CD4-positive, CD25-positive, alpha-beta regulatory T cell (primary cell): ENCODE data around the gene PRPF40B. TPM values are rescaled to one million over a fixed set of nuclear protein-coding genes. Genes with fewer than 3 reads are reported as not detected.

ENCODE experiments used
- ATAC-seq, 2 donors: fragments of 150-1000 bp; cut with Tn5 transposase; one replicate each; pipeline ENCODE4 v1.10.0; 2021; ENCODE audit warnings: low read depth in 2 of 2, moderate number of reproducible peaks in 2 of 2, moderate library complexity in 1 of 2
- DNase-seq, 3 donors: peaks; one replicate each; pipeline versions ENCODE4 v3.0.0 to v3.0.0-alpha.2; 2012 to 2022; ENCODE audit warnings: mixed read lengths in 1 of 3
- H3K27ac ChIP-seq: one replicate; pipeline ENCODE4 v1.7.0; 2013; ENCODE audit warnings: mild to moderate bottlenecking, low read length; ENCODE audit not compliant: insufficient read depth, poor library complexity, severe bottlenecking
- H3K27me3 ChIP-seq: one replicate; pipeline ENCODE4 v1.7.0; 2013; ENCODE audit warnings: low read length; ENCODE audit not compliant: control insufficient read depth, insufficient read depth
- H3K36me3 ChIP-seq: one replicate; pipeline ENCODE4 v1.7.0; 2013; ENCODE audit warnings: mild to moderate bottlenecking, low read length, moderate library complexity; ENCODE audit not compliant: control insufficient read depth, insufficient read depth
- H3K4me1 ChIP-seq: 2 replicates; pipeline ENCODE4 v1.7.0; 2013; ENCODE audit warnings: mild to moderate bottlenecking, low read length; ENCODE audit not compliant: insufficient read depth, control insufficient read depth, poor library complexity, severe bottlenecking
- H3K4me3 ChIP-seq: one replicate; pipeline ENCODE4 v1.7.0; 2013; ENCODE audit warnings: low read depth, mild to moderate bottlenecking, low read length, moderate library complexity
- H3K9me3 ChIP-seq, 2 experiments: 1 replicate in 1 of 2; 2 replicates in 1 of 2; pipeline ENCODE4 v1.7.0; 2013; ENCODE audit warnings: low read length in 2 of 2, mild to moderate bottlenecking in 1 of 2, moderate library complexity in 1 of 2; ENCODE audit not compliant: control insufficient read depth in 2 of 2
- H3K27ac Mint-ChIP-seq, 3 donors: one replicate each; pipeline ENCODE4 v1.8.0; 2020 to 2022; ENCODE audit warnings: mild to moderate bottlenecking in 3 of 3, mixed read lengths in 3 of 3, moderate library complexity in 2 of 3
- H3K27me3 Mint-ChIP-seq: one replicate; pipeline ENCODE4 v1.8.0; 2022; ENCODE audit warnings: mild to moderate bottlenecking, mixed read lengths
- H3K36me3 Mint-ChIP-seq: one replicate; pipeline ENCODE4 v1.8.0; 2020; ENCODE audit warnings: mixed read lengths
- H3K4me1 Mint-ChIP-seq, 4 donors: one replicate each; pipeline ENCODE4 v1.8.0; 2020 to 2022; ENCODE audit warnings: mixed read lengths in 4 of 4, mild to moderate bottlenecking in 1 of 4
- H3K4me3 Mint-ChIP-seq, 4 donors: one replicate each; pipeline ENCODE4 v1.8.0; 2020 to 2022; ENCODE audit warnings: mild to moderate bottlenecking in 4 of 4, mixed read lengths in 4 of 4, moderate library complexity in 3 of 4
- H3K9me3 Mint-ChIP-seq, 7 donors: one replicate each; pipeline ENCODE4 v1.8.0; 2020 to 2022; ENCODE audit warnings: mixed read lengths in 7 of 7, mild to moderate bottlenecking in 3 of 7, moderate library complexity in 2 of 7
- polyA plus RNA-seq, 4 donors: library from polyadenylated mRNA; unstranded; fragments of 300-500 nt; fragmentation: Illumina TruSeq; gene quantifications; one replicate each; pipeline ENCODE4 v1.2.3, GENCODE V29; 2021
- total RNA-seq: library from RNA; stranded (reverse); gene quantifications from one replicate; pipeline ENCODE4 v1.2.3, GENCODE V29; 2022

Gene PRPF40B
- total and polyA plus RNA-seq, 5 donors from 2014 or later, result 0.78 to 6.3 (median 2.0) TPM

- Histone ChIP-seq H3K4me3 (no peak overlapping the region), H3K27ac (no peak overlapping the region), H3K27me3 (no peaks in the 10 kb centered on the region), H3K9me3 (no peaks in the 10 kb centered on the region), H3K4me1 (no peaks in the 10 kb centered on the region), H3K36me3 (no peaks in the 10 kb centered on the region)
- Mint-ChIP-seq H3K4me3 (no peak overlapping the region), H3K27ac (no peak overlapping the region), H3K9me3 (no peaks in the 10 kb centered on the region), H3K4me1 (peaks cover 15 to 54% (median 38%) of the 10 kb centered on the region in 4 donors), H3K27me3 (no peaks in the 10 kb centered on the region), H3K36me3 (peaks cover 7% of the 10 kb centered on the region)
- ATAC-seq, result no peak
- no peak for DNase-seq
Observed at GRCh38 chr12:49687941-49688340, 64.6 kb downstream of the PRPF40B start.

GRCh38 chr12:49689237-49689636 lies 65.9 kb downstream of the PRPF40B start:
- H3K27me3 Mint-ChIP-seq, result no peaks in the 10 kb centered on the region
- Histone ChIP-seq H3K4me1 (no peaks in the 10 kb centered on the region), H3K9me3 (no peaks in the 10 kb centered on the region), H3K4me3 (no peak overlapping the region), H3K27me3 (no peaks in the 10 kb centered on the region), H3K27ac (no peak overlapping the region), H3K36me3 (no peaks in the 10 kb centered on the region)
- DNase-seq (no peak), ATAC-seq (no peak)
- no peaks in the 10 kb centered on the region for H3K9me3 Mint-ChIP-seq
- peaks cover 3% of the 10 kb centered on the region for H3K36me3 Mint-ChIP-seq
- peak overlapping the region in 1 of 3 donors; percentile 51 for H3K27ac Mint-ChIP-seq
- no peak overlapping the region for H3K4me3 Mint-ChIP-seq
- peaks cover 19 to 44% (median 29%) of the 10 kb centered on the region in 4 donors for H3K4me1 Mint-ChIP-seq

GRCh38 chr12:49689785-49690184 lies 66.4 kb downstream of the PRPF40B start:
- no peak for DNase-seq
- Mint-ChIP-seq H3K4me1 (peaks cover 19 to 39% (median 26%) of the 10 kb centered on the region in 4 donors), H3K9me3 (no peaks in the 10 kb centered on the region), H3K27me3 (no peaks in the 10 kb centered on the region), H3K4me3 (no peak overlapping the region), H3K36me3 (peaks cover 3% of the 10 kb centered on the region), H3K27ac (no peak overlapping the region)
- Histone ChIP-seq H3K27ac (no peak overlapping the region), H3K4me1 (no peaks in the 10 kb centered on the region), H3K27me3 (no peaks in the 10 kb centered on the region), H3K9me3 (no peaks in the 10 kb centered on the region), H3K4me3 (no peak overlapping the region), H3K36me3 (no peaks in the 10 kb centered on the region)
- no peak for ATAC-seq

GRCh38 chr12:49692851-49693250 lies 69.5 kb downstream of the PRPF40B start:
- H3K9me3 ChIP-seq, result no peaks in the 10 kb centered on the region
- H3K27ac ChIP-seq, result no peak overlapping the region
- Mint-ChIP-seq H3K4me3 (peak overlapping the region in 1 of 4 donors; percentile 27), H3K36me3 (peaks cover 3% of the 10 kb centered on the region), H3K4me1 (peaks cover 17 to 47% (median 24%) of the 10 kb centered on the region in 4 donors), H3K27ac (no peak overlapping the region), H3K9me3 (no peaks in the 10 kb centered on the region), H3K27me3 (no peaks in the 10 kb centered on the region)
- H3K36me3 ChIP-seq, result no peaks in the 10 kb centered on the region
- ATAC-seq (no peak), DNase-seq (no peak)
- H3K27me3 ChIP-seq, result no peaks in the 10 kb centered on the region
- no peak overlapping the region for H3K4me3 ChIP-seq
- peaks cover under 1% of the 10 kb centered on the region for H3K4me1 ChIP-seq

- H3K4me3 Mint-ChIP-seq, result peak overlapping the region in 1 of 4 donors; percentile 38
- Histone ChIP-seq H3K4me3 (no peak overlapping the region), H3K4me1 (peaks cover 12% of the 10 kb centered on the region), H3K36me3 (no peaks in the 10 kb centered on the region), H3K27me3 (no peaks in the 10 kb centered on the region), H3K9me3 (no peaks in the 10 kb centered on the region), H3K27ac (no peak overlapping the region)
- DNase-seq (no peak), ATAC-seq (no peak)
- H3K27me3 Mint-ChIP-seq, result no peaks in the 10 kb centered on the region
- H3K27ac Mint-ChIP-seq, result no peak overlapping the region
- no peaks in the 10 kb centered on the region for H3K9me3 Mint-ChIP-seq
- H3K4me1 Mint-ChIP-seq, result peaks cover 21 to 52% (median 32%) of the 10 kb centered on the region in 4 donors
- H3K36me3 Mint-ChIP-seq, result peaks cover 3% of the 10 kb centered on the region
Observed at GRCh38 chr12:49693931-49694444, 70.6 kb downstream of the PRPF40B start.

Other genes with a start within 250 kb of the PRPF40B start
- gene KCNH3, start 84.5 kb upstream of the PRPF40B start, total RNA-seq, result 1.2 TPM
- gene KCNH3, start 84.5 kb upstream of the PRPF40B start, polyA plus RNA-seq, result 1 to 10 TPM; 1.1 to 2.1 (median 1.5) TPM
- 72.8 TPM for gene MCRS1, start 55.4 kb upstream of the PRPF40B start, total RNA-seq
- 10 to 100 TPM; 62.8 to 81.0 (median 67.8) TPM for gene MCRS1, start 55.4 kb upstream of the PRPF40B start, polyA plus RNA-seq
- gene FAM186B, start 17.9 kb upstream of the PRPF40B start, total RNA-seq, result not detected
- under 1 TPM in 1 of 4 donors, not detected in 3; 0.14 TPM for gene FAM186B, start 17.9 kb upstream of the PRPF40B start, polyA plus RNA-seq
- 21.4 TPM for gene FMNL3, start 83.8 kb downstream of the PRPF40B start, total RNA-seq
- 1 to 10 TPM; 3.8 to 9.0 (median 5.0) TPM for gene FMNL3, start 83.8 kb downstream of the PRPF40B start, polyA plus RNA-seq
- gene TMBIM6, start 118.0 kb downstream of the PRPF40B start, total RNA-seq, result 376 TPM
- gene TMBIM6, start 118.0 kb downstream of the PRPF40B start, polyA plus RNA-seq, result 1,000 to 10,000 TPM; 1,002 to 1,224 (median 1,189) TPM
- gene NCKAP5L, start 204.9 kb downstream of the PRPF40B start, total RNA-seq, result 7.8 TPM
- gene NCKAP5L, start 204.9 kb downstream of the PRPF40B start, polyA plus RNA-seq, result under 1 TPM; 0.18 to 0.91 (median 0.56) TPM
- 4.6 TPM for gene BCDIN3D, start 219.5 kb downstream of the PRPF40B start, total RNA-seq
- 1 to 10 TPM; 7.3 to 9.8 (median 8.7) TPM for gene BCDIN3D, start 219.5 kb downstream of the PRPF40B start, polyA plus RNA-seq